Endothelial cell of umbilical vein (primary cell): ENCODE results near the gene BBX. TPM values are rescaled to one million over a fixed set of nuclear protein-coding genes. Genes with fewer than 3 reads are reported as not detected.
A peak's percentile ranks its signal among the peaks of the same experiment; 100 is the strongest.

Experiments
- BruUV-seq: library from RNA; stranded (reverse); fragments of 400-500 nt; replicated peaks from 2 replicates; lab custom pipeline; 2021; lab: Mats Ljungman, UMichigan
- CTCF ChIA-PET: fragments of 300-600, 350-600 bp; sonication (Branson Sonifier 250); formaldehyde crosslinking; loops from one replicate; lab custom pipeline; 2021; ENCODE audit warnings: antibody characterized with exemption, inconsistent platforms; lab: Charles Lee
- POLR2A ChIA-PET: fragments of 300-600, 350-600 bp; sonication (Branson Sonifier 250); formaldehyde crosslinking; loops from one replicate; lab custom pipeline; 2021; ENCODE audit warnings: antibody characterized with exemption, inconsistent platforms; lab: Charles Lee
- DNase-seq: peaks from one replicate; pipeline ENCODE4 v3.0.0-alpha.2; 2011; ENCODE audit warnings: low read depth, low spot score
- FAIRE-seq: peaks from 2 replicates; lab custom pipeline; 2011; peaks lifted over from hg19 to GRCh38; lab: Jason Lieb, UNC
- H2AFZ ChIP-seq: 2 replicates; pipeline ENCODE4 v1.6.0; 2012; ENCODE audit warnings: low read depth, low read length, control low read depth, inconsistent platforms
- H3K27ac ChIP-seq: 2 replicates; pipeline ENCODE4 v1.5.1; 2011; ENCODE audit warnings: low read depth, mild to moderate bottlenecking, control low read depth, low read length, moderate library complexity; ENCODE audit not compliant: insufficient read depth
- H3K27me3 ChIP-seq, 2 experiments: 2 replicates each; pipeline versions ENCODE4 v1.6.0 to v1.6.1; 2011; ENCODE audit warnings: low read length in 2 of 2, mixed read lengths in 1 of 2; ENCODE audit not compliant: control insufficient read depth in 2 of 2, insufficient read depth in 2 of 2
- H3K36me3 ChIP-seq, 2 experiments: 2 replicates in 1 of 2; 3 replicates in 1 of 2; pipeline ENCODE4 v1.5.1; 2011; ENCODE audit warnings: low read length in 2 of 2, mild to moderate bottlenecking in 1 of 2, moderate library complexity in 1 of 2; ENCODE audit not compliant: control insufficient read depth in 2 of 2, insufficient read depth in 2 of 2; ENCODE audit errors: extremely low read depth in 1 of 2
- H3K4me1 ChIP-seq: 3 replicates; pipeline ENCODE4 v1.5.1; 2011; ENCODE audit warnings: mild to moderate bottlenecking, low read length; ENCODE audit not compliant: control insufficient read depth, insufficient read depth; ENCODE audit errors: extremely low read depth
- H3K4me2 ChIP-seq: 2 replicates; pipeline ENCODE4 v1.6.1; 2011; ENCODE audit warnings: low read length, control low read depth, mixed read lengths; ENCODE audit not compliant: insufficient read depth
- H3K4me3 ChIP-seq, 3 experiments: fragments of 200-600 bp in 1 of 3; sonication (generic), shearing (Covaris generic) in 1 of 3; replicated peaks in 1 of 3; 2 replicates each; pipeline ENCODE4 v1.5.1; 2011 to 2016; ENCODE audit warnings: control low read depth in 3 of 3, low read length in 3 of 3, mild to moderate bottlenecking in 2 of 3, inconsistent platforms in 1 of 3, low read depth in 1 of 3, moderate library complexity in 1 of 3; ENCODE audit not compliant: insufficient read depth in 1 of 3
- H3K79me2 ChIP-seq: 2 replicates; pipeline ENCODE4 v1.6.0; 2012; ENCODE audit warnings: low read length, inconsistent platforms; ENCODE audit not compliant: control insufficient read depth, insufficient read depth
- H3K9ac ChIP-seq: replicated peaks from 2 replicates; pipeline ENCODE3; 2011; ENCODE audit warnings: low read length, control low read depth; ENCODE audit not compliant: insufficient read depth; ENCODE audit errors: extremely low read depth
- H3K9me1 ChIP-seq: replicated peaks from 3 replicates; pipeline ENCODE4 v1.6.0; 2011; ENCODE audit warnings: mild to moderate bottlenecking, low read length; ENCODE audit not compliant: control insufficient read depth, insufficient read depth; ENCODE audit errors: extremely low read depth
- H3K9me3 ChIP-seq: replicated peaks from 2 replicates; pipeline ENCODE4 v1.5.1; 2012; ENCODE audit warnings: low read length, inconsistent platforms; ENCODE audit not compliant: control insufficient read depth, insufficient read depth
- H4K20me1 ChIP-seq: replicated peaks from 2 replicates; pipeline ENCODE3; 2011; ENCODE audit warnings: mild to moderate bottlenecking, low read length; ENCODE audit not compliant: control insufficient read depth, insufficient read depth; ENCODE audit errors: extremely low read depth
- EZH2 ChIP-seq: IDR thresholded peaks from 2 replicates; pipeline ENCODE4 v1.6.1; 2012; ENCODE audit warnings: borderline replicate concordance, low read depth, mild to moderate bottlenecking, moderate library complexity, low read length, inconsistent platforms; ENCODE audit not compliant: severe bottlenecking
- FOS ChIP-seq: IDR thresholded peaks from 2 replicates; pipeline ENCODE4 v1.6.1; 2011; ENCODE audit warnings: mild to moderate bottlenecking, low read length, moderate library complexity, borderline replicate concordance; ENCODE audit not compliant: insufficient read depth
- GATA2 ChIP-seq: IDR thresholded peaks from 2 replicates; pipeline ENCODE4 v1.7.0; 2011; ENCODE audit warnings: low read depth, mild to moderate bottlenecking, moderate library complexity, mixed read lengths, low read length; ENCODE audit not compliant: insufficient read length, insufficient read depth
- JUN ChIP-seq: IDR thresholded peaks from 2 replicates; pipeline ENCODE4 v1.6.1; 2011; ENCODE audit warnings: borderline replicate concordance, low read depth; ENCODE audit not compliant: insufficient read length, insufficient read depth
- MYC ChIP-seq: IDR thresholded peaks from one replicate; pipeline ENCODE4 v1.6.1; 2011; ENCODE audit warnings: mild to moderate bottlenecking, low read depth, low read length
- POLR2A ChIP-seq: IDR thresholded peaks from 2 replicates; pipeline ENCODE4 v1.6.1; 2012; ENCODE audit warnings: low read depth, mild to moderate bottlenecking, control low read depth, low read length
- POLR2AphosphoS5 ChIP-seq: IDR thresholded peaks from 2 replicates; pipeline ENCODE4 v1.6.1; 2012; ENCODE audit warnings: low read depth, mild to moderate bottlenecking, control low read depth, low read length, moderate library complexity; ENCODE audit not compliant: insufficient read depth
- dilution Hi-C: fragments of 300-500 bp; cut with MboI; formaldehyde crosslinking; loops from one replicate; pipeline ENCODE4 v1.15.0; 2019; ENCODE audit warnings: low sequenced_read_pairs; ENCODE audit not compliant: extremely low pct_ligation_motif_present
- intact Hi-C: fragments of 100-400 bp; cut with micrococcal nuclease; formaldehyde crosslinking; loops from one replicate; pipeline ENCODE4 v1.10.0; 2022
- polyA plus RNA-seq, 4 experiments: library from polyadenylated mRNA; depleted of rRNA in 3 of 4; stranded (reverse) in 3 of 4; unstranded in 1 of 4; fragments of >200 nt; gene quantifications; 2 replicates each; pipeline versions ENCODE4 v1.2.1 to v1.2.3, GENCODE V29; 2011 to 2012; ENCODE audit warnings: missing spikeins in 1 of 4
- total RNA-seq: library from RNA; stranded (reverse); gene quantifications from 2 replicates; pipeline ENCODE4 v1.2.3, GENCODE V29; 2021
- TF ChIP-seq, protein P1 (sequence below): IDR thresholded peaks from 2 replicates; pipeline ENCODE4 v1.6.1; 2011; ENCODE audit not compliant: insufficient read depth, insufficient read length
- TF ChIP-seq, protein P2 (sequence below), 2 donors: IDR thresholded peaks; 1 replicate in 1 of 2; 2 replicates in 1 of 2; pipeline ENCODE4 v1.5.1; 2011; ENCODE audit warnings: low read length in 2 of 2, mild to moderate bottlenecking in 2 of 2, moderate library complexity in 2 of 2, control low read depth in 1 of 2, inconsistent platforms in 1 of 2, low read depth in 1 of 2; ENCODE audit not compliant: insufficient read depth in 1 of 2; ENCODE audit errors: extremely low read depth in 1 of 2

Gene BBX
- total and polyA plus RNA-seq, 2 donors (not counting 3 experiments of a cell fraction or from before 2014, with no cell fraction given), result 21.4 to 43.4 TPM

DNA sequence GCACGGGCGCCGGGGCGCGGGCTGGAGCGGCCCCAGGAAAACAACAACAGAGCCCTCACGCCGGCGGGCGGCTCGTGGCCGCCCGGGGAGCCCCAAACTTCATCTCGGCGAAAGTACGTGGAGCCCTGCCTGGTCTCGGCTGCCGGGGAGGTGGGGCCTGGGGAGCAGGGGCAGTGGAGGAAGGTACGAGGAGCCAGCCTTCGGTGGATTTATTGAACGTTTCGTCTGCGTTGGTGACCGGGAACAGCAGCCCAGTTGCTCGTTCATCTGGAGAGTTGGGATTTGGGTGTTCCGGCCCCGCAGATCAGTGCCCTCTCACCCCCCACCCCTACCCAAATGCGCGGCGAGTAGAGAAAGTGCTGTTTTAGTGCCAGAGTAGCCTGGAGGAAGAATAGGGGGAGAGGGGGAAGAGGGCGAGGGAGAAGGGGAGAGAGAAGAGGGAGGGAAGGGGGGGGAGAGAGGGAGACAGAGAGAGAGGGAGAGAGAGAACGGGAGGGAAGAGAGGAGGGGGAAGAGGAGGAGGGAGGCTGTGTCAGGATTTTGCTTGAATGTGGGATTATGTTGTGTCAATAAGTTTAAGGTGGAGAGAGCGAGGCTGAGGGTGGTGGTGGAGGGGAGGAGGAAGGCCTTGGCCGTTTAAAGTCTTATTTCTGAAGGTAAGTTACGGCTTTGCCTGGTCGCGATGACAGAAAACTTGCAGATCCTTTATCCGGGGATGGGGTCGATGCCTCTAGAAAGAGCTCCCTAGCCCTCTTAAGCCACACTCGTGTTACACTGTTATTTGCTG lies 970 bp downstream of the BBX start:
- TF ChIP-seq POLR2A, result no peak
- TF ChIP-seq GATA2, result no peak
- TF ChIP-seq FOS, result no peak
- no peak for TF ChIP-seq MYC
- TF ChIP-seq EZH2, result no peak
- TF ChIP-seq JUN, result no peak
- no peak for TF ChIP-seq POLR2AphosphoS5
- TF ChIP-seq, protein P1, sequence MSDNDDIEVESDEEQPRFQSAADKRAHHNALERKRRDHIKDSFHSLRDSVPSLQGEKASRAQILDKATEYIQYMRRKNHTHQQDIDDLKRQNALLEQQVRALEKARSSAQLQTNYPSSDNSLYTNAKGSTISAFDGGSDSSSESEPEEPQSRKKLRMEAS, result no peak
- TF ChIP-seq, protein P2, sequence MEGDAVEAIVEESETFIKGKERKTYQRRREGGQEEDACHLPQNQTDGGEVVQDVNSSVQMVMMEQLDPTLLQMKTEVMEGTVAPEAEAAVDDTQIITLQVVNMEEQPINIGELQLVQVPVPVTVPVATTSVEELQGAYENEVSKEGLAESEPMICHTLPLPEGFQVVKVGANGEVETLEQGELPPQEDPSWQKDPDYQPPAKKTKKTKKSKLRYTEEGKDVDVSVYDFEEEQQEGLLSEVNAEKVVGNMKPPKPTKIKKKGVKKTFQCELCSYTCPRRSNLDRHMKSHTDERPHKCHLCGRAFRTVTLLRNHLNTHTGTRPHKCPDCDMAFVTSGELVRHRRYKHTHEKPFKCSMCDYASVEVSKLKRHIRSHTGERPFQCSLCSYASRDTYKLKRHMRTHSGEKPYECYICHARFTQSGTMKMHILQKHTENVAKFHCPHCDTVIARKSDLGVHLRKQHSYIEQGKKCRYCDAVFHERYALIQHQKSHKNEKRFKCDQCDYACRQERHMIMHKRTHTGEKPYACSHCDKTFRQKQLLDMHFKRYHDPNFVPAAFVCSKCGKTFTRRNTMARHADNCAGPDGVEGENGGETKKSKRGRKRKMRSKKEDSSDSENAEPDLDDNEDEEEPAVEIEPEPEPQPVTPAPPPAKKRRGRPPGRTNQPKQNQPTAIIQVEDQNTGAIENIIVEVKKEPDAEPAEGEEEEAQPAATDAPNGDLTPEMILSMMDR (IDR thresholded peaks at IDR 0.05; ENCODE audit: extremely low read depth in 1 of 2, insufficient read depth in 1 of 2, low read depth in 1 of 2, low read length in 2 of 2), result no peak
- Histone ChIP-seq H3K4me1 (peaks cover 8% of the 10 kb centered on the region), H3K9me3 (no peaks in the 10 kb centered on the region), H3K4me3 (peak overlapping the region; percentile 85 to 87 (median 86)), H2AFZ (peak overlapping the region; percentile 74), H3K79me2 (peaks cover 15% of the 10 kb centered on the region), H3K9me1 (no peaks in the 10 kb centered on the region), H3K27me3 (no peaks in the 10 kb centered on the region), H3K27ac (peak overlapping the region; percentile 18), H3K4me2 (peak overlapping the region; percentile 57), H4K20me1 (no peaks in the 10 kb centered on the region), H3K9ac (peak overlapping the region; percentile 59), H3K36me3 (no peaks in the 10 kb centered on the region)
- dilution Hi-C loops (no loop called here), intact Hi-C loops (loop anchor here (1.0 to 5.0 kb wide), 6 partner anchors 75 to 287 kb away; no protein-coding TSS in a partner anchor)
- POLR2A ChIA-PET, result no interaction called here
- FAIRE-seq (no peak), DNase-seq (peak; percentile 63)
- CTCF ChIA-PET, result interaction anchor here (0.9 to 1.6 kb wide), 4 partner anchors 14 to 288 kb away, joined by 4 to 9 read pairs (median 8); no protein-coding TSS in a partner anchor
- BruUV-seq, result no TSS peak
